WTC11 (cell line): ENCODE measurements around the gene CTNNBIP1.

Experiments used
- ATF1 ChIP-seq: sonication (generic); formaldehyde crosslinking; IDR thresholded peaks from 2 replicates; pipeline ENCODE4 v1.8.1; 2023; ENCODE audit warnings: mild to moderate bottlenecking, moderate library complexity, missing genetic modification reagents
- ATF2 ChIP-seq: sonication (generic); formaldehyde crosslinking; IDR thresholded peaks from 2 replicates; pipeline ENCODE4 v1.8.1; 2022; ENCODE audit warnings: low read depth, missing genetic modification reagents, borderline replicate concordance
- CBFB ChIP-seq: sonication (generic); formaldehyde crosslinking; IDR thresholded peaks from 2 replicates; pipeline ENCODE4 v1.8.1; 2022; ENCODE audit warnings: mild to moderate bottlenecking, low read depth, missing genetic modification reagents
- FOXK1 ChIP-seq: sonication (generic); formaldehyde crosslinking; IDR thresholded peaks from 2 replicates; pipeline ENCODE4 v1.8.0; 2022; ENCODE audit warnings: mild to moderate bottlenecking, moderate library complexity, missing genetic modification reagents
- FOXP1 ChIP-seq: sonication (generic); formaldehyde crosslinking; IDR thresholded peaks from 2 replicates; pipeline ENCODE4 v1.8.0; 2022; ENCODE audit warnings: missing genetic modification reagents, mild to moderate bottlenecking, moderate library complexity, borderline replicate concordance
- KAT7 ChIP-seq: sonication (generic); formaldehyde crosslinking; IDR thresholded peaks from 2 replicates; pipeline ENCODE4 v1.8.1; 2023; ENCODE audit warnings: missing genetic modification reagents, mild to moderate bottlenecking, borderline replicate concordance
- MXD4 ChIP-seq: fragments of 250-450 bp; sonication (Bioruptor Pico); IDR thresholded peaks from 2 replicates; pipeline ENCODE4 v1.8.0; 2021; ENCODE audit warnings: mild to moderate bottlenecking, moderate library complexity, borderline replicate concordance
- SMAD4 ChIP-seq: sonication (generic); formaldehyde crosslinking; IDR thresholded peaks from 2 replicates; pipeline ENCODE4 v1.8.0; 2022; ENCODE audit warnings: mild to moderate bottlenecking, missing genetic modification reagents
- SOX15 ChIP-seq: fragments of 250-450 bp; sonication (Bioruptor Pico); IDR thresholded peaks from 2 replicates; pipeline ENCODE4 v1.9.0; 2021; ENCODE audit warnings: mild to moderate bottlenecking
- USF2 ChIP-seq: sonication (generic); formaldehyde crosslinking; IDR thresholded peaks from 2 replicates; pipeline ENCODE4 v1.8.1; 2023; ENCODE audit warnings: mild to moderate bottlenecking, missing genetic modification reagents, moderate library complexity
- ZNF138 ChIP-seq: sonication (generic); formaldehyde crosslinking; conservative IDR thresholded peaks from 2 replicates; pipeline ENCODE4 v1.8.1; 2022; ENCODE audit warnings: mild to moderate bottlenecking, moderate library complexity, missing genetic modification reagents
- TF ChIP-seq, protein P1 (sequence below): fragments of 200-600 bp; IDR thresholded peaks from 2 replicates; pipeline ENCODE4 v1.8.0; 2022; ENCODE audit warnings: antibody characterized with exemption
- TF ChIP-seq, protein P2 (sequence below): sonication (generic); formaldehyde crosslinking; IDR thresholded peaks from 2 replicates; pipeline ENCODE4 v1.8.0; 2022; ENCODE audit warnings: mild to moderate bottlenecking, missing genetic modification reagents
- TF ChIP-seq, protein P3 (sequence below): sonication (generic); formaldehyde crosslinking; conservative IDR thresholded peaks from 2 replicates; pipeline ENCODE4 v1.8.1; 2022; ENCODE audit warnings: mild to moderate bottlenecking, missing genetic modification reagents

- TF ChIP-seq USF2, result no peak
- TF ChIP-seq SMAD4 (CRISPR knock-in tag), result no peak
- no peak for TF ChIP-seq CBFB (CRISPR knock-in tag)
- TF ChIP-seq, protein P1, sequence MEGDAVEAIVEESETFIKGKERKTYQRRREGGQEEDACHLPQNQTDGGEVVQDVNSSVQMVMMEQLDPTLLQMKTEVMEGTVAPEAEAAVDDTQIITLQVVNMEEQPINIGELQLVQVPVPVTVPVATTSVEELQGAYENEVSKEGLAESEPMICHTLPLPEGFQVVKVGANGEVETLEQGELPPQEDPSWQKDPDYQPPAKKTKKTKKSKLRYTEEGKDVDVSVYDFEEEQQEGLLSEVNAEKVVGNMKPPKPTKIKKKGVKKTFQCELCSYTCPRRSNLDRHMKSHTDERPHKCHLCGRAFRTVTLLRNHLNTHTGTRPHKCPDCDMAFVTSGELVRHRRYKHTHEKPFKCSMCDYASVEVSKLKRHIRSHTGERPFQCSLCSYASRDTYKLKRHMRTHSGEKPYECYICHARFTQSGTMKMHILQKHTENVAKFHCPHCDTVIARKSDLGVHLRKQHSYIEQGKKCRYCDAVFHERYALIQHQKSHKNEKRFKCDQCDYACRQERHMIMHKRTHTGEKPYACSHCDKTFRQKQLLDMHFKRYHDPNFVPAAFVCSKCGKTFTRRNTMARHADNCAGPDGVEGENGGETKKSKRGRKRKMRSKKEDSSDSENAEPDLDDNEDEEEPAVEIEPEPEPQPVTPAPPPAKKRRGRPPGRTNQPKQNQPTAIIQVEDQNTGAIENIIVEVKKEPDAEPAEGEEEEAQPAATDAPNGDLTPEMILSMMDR, result no peak
- TF ChIP-seq, protein P2, sequence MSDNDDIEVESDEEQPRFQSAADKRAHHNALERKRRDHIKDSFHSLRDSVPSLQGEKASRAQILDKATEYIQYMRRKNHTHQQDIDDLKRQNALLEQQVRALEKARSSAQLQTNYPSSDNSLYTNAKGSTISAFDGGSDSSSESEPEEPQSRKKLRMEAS, result no peak
- TF ChIP-seq ZNF138 (CRISPR knock-in tag), result no peak
- TF ChIP-seq KAT7, result no peak
- TF ChIP-seq ATF2 (CRISPR knock-in tag), result no peak
- no peak for TF ChIP-seq FOXK1 (CRISPR knock-in tag)
- TF ChIP-seq MXD4 (CRISPR knock-in tag), result no peak
- TF ChIP-seq SOX15 (CRISPR knock-in tag), result no peak
- TF ChIP-seq, protein P3, sequence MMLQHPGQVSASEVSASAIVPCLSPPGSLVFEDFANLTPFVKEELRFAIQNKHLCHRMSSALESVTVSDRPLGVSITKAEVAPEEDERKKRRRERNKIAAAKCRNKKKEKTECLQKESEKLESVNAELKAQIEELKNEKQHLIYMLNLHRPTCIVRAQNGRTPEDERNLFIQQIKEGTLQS (CRISPR knock-in tag), result no peak
- no peak for TF ChIP-seq FOXP1 (CRISPR knock-in tag)
- no peak for TF ChIP-seq ATF1 (CRISPR knock-in tag)
Measured at GRCh38 chr1:9866836-9867235, 43.2 kb downstream of the CTNNBIP1 start.
